SK-N-SH treated with all-trans-retinoic acid at 6 μM for 48 hours (cell line): Measurements from ENCODE around the gene KRTAP1-3.

Experiments
- BACH2 ChIP-seq: fragments of 250-450 bp; sonication (Bioruptor Pico); IDR thresholded peaks from 2 replicates; pipeline ENCODE4 v1.9.0; 2021; ENCODE audit warnings: mild to moderate bottlenecking, borderline replicate concordance
- CREB5 ChIP-seq: fragments of 250-450 bp; sonication (Bioruptor Pico); IDR thresholded peaks from 2 replicates; pipeline ENCODE4 v1.5.1; 2020; ENCODE audit warnings: low read depth, mild to moderate bottlenecking, moderate library complexity
- CSDC2 ChIP-seq: fragments of 250-450 bp; sonication (Bioruptor Pico); IDR thresholded peaks from 2 replicates; pipeline ENCODE4 v1.5.0; 2020; ENCODE audit warnings: mild to moderate bottlenecking, moderate library complexity
- ISL1 ChIP-seq: fragments of 250-450 bp; sonication (Bioruptor Pico); IDR thresholded peaks from 2 replicates; pipeline ENCODE4 v2.1.2; 2022; ENCODE audit warnings: mild to moderate bottlenecking, moderate library complexity
- PATZ1 ChIP-seq: fragments of 250-450 bp; sonication (Bioruptor Pico); IDR thresholded peaks from 2 replicates; pipeline ENCODE4 v1.8.0; 2020; ENCODE audit warnings: mild to moderate bottlenecking, moderate library complexity, borderline replicate concordance
- PPARA ChIP-seq: fragments of 250-450 bp; sonication (Bioruptor Pico); IDR thresholded peaks from 2 replicates; pipeline ENCODE4 v1.5.0; 2020; ENCODE audit warnings: mild to moderate bottlenecking, borderline replicate concordance
- RARB ChIP-seq: fragments of 250-450 bp; sonication (Bioruptor Pico); IDR thresholded peaks from 2 replicates; pipeline ENCODE4 v1.8.0; 2021; ENCODE audit warnings: mild to moderate bottlenecking, moderate library complexity
- TCF4 ChIP-seq: fragments of 250-450 bp; sonication (Bioruptor Pico); IDR thresholded peaks from 2 replicates; pipeline ENCODE4 v1.8.0; 2021; ENCODE audit warnings: mild to moderate bottlenecking, moderate library complexity, borderline replicate concordance
- TSHZ2 ChIP-seq: fragments of 250-450 bp; sonication (Bioruptor Pico); IDR thresholded peaks from 2 replicates; pipeline ENCODE4 v1.5.0; 2020; ENCODE audit warnings: mild to moderate bottlenecking, moderate library complexity
- ZC3H10 ChIP-seq: fragments of 250-450 bp; sonication (Bioruptor Pico); IDR thresholded peaks from 2 replicates; pipeline ENCODE4 v1.5.1; 2021; ENCODE audit warnings: mild to moderate bottlenecking, moderate library complexity
- ZNF565 ChIP-seq: fragments of 450-650 bp; formaldehyde crosslinking; conservative IDR thresholded peaks from 2 replicates; pipeline ENCODE4 v1.5.0; 2020; ENCODE audit warnings: low read depth, mild to moderate bottlenecking, moderate library complexity
- ZNF70 ChIP-seq: fragments of 450-650 bp; formaldehyde crosslinking; IDR thresholded peaks from 2 replicates; pipeline ENCODE4 v1.5.0; 2020; ENCODE audit warnings: mild to moderate bottlenecking, moderate library complexity

GRCh38 chr17:41015454-41015853, 19.2 kb downstream of the KRTAP1-3 start:
- TF ChIP-seq RARB (CRISPR knock-in tag) = no peak
- TF ChIP-seq ISL1 (CRISPR knock-in tag) = no peak
- TF ChIP-seq ZNF70 (CRISPR knock-in tag) = no peak
- TF ChIP-seq PATZ1 = no peak
- TF ChIP-seq ZC3H10 = no peak
- TF ChIP-seq TCF4 (CRISPR knock-in tag) = no peak
- TF ChIP-seq CSDC2 (CRISPR knock-in tag) = no peak
- no peak for TF ChIP-seq CREB5 (CRISPR knock-in tag)
- no peak for TF ChIP-seq ZNF565 (CRISPR knock-in tag)
- TF ChIP-seq BACH2 (CRISPR knock-in tag) = no peak
- TF ChIP-seq PPARA (CRISPR knock-in tag) = no peak
- TF ChIP-seq TSHZ2 (CRISPR knock-in tag) = no peak
